ENCODE measurements around the gene REM2.

- TF ChIP-seq EZH2 (IDR thresholded peaks at IDR 0.05) (no peak), POLR2AphosphoS5 (IDR thresholded peaks at IDR 0.05; ENCODE audit: borderline replicate concordance, low read depth, low read length) (no peak), FOXP2 (optimal IDR thresholded peaks at IDR 0.05; ENCODE audit: control extremely low read depth, extremely low read length, insufficient read depth) (no peak)
Measured at GRCh38 chr14:22935156-22935555, 52.1 kb downstream of the REM2 start.

All from SK-N-MC (cell line).